HG03520 (cell line): Measurements from ENCODE around the gene ADARB2.
A peak's percentile ranks its signal among the peaks of the same experiment; 100 is the strongest.

Experiments used
- ATAC-seq: cut with Tn5 transposase; IDR thresholded peaks from one replicate; pipeline ENCODE4 v1.9.1; 2021; ENCODE audit warnings: mild to moderate bottlenecking, moderate library complexity; ENCODE audit not compliant: unreplicated experiment

Gene ADARB2

DNA sequence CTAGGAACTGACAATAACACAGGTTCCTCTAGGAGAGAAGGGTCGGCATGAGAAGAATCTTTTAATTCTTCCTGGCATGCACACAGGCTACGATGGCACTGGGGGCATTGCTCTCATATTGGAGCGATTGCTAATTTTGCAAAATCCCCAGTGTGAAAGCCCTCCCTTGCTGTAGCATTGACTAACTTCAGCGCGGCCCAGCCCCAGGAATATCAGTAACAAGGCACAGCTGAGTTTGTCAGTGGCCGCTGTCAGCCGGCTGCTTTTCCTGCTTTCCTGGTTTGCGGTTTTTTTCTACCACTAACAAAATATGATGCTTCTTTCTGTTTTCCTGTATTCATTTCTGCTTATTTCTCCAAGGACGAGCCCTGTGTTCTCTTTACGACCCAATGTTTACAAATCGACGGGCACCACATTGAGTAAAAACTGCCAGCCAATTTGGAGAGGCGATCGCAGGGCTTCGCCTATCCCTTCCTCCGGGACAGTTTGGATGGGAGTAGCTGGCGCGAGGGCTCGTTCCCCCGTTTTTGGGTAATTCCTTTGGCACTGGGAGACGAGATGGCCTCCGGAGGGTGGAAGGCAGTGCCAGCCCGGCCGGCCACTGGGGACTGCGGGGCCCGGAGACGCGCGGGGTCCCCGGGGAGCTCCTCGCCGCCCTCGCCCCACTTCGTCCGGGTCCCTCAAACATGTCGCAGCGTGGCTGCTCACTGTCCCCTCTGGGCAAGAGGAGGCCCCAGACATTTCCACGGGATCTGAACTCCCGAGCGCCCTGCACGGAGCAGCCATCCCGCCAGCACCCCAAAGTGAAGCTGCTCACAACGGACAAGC, 967 bp downstream of the ADARB2 start:
- no peak for ATAC-seq

DNA sequence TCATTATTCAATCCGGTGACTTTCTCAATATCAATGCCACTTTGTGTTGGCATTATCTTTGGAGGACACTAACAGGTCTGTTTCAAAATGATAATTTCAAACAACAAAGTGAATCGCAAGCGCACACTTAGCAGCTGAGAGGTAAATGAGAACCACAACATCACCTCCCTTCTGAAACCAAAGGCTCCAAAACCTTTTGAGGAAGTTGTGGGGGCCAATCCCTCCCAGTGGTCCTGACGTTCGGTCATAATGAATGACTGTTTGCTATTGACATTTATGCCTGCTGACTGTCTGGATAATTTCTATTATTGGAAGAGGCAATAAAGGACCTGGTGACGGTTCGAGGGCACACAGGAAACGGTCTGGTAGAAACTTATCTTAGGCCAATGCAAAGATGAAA, 1.8 kb downstream of the ADARB2 start:
- ATAC-seq: no peak

DNA sequence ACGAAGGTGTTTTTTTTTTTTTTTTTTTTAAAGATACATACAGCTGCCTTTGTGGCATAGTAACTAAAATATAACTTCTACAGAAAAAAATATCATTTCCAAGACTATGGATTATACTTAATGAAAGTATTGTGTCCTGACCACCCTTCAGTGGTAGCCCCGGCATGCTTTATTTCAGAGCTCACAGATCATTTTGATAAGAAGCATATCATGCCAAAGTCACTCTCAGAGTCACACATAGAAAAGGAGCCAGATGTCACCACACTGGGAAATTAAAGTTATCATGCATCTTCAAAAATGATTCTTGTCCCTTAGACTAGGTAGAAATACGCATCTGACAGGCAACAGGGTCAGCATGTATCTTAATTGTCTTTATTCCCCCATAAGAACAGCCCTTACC, 3.0 kb downstream of the ADARB2 start:
- ATAC-seq: no peak

DNA sequence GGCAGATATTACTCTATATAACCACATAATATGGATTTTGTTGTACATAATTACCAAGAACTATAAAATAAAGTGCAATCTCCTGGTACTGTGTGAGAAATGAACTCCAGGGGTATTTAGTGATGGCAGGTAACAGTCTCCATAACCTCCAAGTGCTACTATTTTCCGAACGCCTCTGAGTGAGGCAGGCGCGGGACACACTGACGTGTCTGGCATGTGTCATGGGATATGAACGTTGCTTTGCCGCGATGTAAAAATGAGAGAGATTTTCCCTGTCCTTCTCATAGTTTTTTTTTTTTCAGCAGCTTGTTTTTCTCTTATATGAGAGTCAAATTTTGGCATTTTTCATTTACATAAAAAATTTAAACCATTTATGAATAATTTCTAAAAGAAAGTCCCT, 3.6 kb downstream of the ADARB2 start:
- no peak for ATAC-seq

DNA sequence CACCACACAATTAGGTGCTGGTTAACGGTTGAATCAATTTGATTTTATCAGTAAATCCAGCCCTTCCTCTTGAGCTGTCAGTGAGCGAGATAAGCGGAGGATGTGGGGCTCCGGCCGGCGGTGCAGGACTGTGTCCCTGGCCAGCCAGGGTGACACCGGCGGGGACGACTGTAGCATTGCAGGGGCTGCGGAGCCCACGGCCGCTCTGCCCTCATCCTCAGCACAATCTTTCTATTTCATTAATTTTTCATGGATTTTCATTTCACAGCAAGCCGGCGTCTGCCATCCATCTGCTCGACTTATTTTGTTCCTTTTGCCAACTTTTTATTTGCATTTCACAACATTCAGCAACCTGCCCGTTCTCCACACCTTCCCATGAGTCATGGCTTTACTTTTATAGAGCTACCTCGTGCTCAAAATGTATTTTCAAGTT, 4.7 kb downstream of the ADARB2 start:
- no peak for ATAC-seq

DNA sequence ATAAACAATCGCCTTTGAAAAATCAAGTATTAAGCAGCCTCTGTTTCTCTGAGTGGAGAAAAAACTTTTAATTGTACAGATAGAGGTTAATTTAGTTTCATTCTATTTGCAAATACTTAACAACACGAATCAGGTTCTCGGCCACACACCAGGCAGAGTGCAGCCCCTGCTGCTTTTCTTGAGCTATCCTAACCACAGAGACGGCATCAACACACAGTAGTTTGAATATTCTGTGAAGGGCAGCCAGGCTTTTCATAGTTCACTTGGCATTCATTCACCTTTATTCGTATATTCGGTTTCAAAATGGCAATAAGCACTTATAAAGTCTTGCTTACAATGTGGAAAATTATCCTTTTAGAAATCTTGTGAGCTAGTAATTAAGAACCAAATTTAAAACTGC, 5.7 kb downstream of the ADARB2 start:
- ATAC-seq: no peak

DNA sequence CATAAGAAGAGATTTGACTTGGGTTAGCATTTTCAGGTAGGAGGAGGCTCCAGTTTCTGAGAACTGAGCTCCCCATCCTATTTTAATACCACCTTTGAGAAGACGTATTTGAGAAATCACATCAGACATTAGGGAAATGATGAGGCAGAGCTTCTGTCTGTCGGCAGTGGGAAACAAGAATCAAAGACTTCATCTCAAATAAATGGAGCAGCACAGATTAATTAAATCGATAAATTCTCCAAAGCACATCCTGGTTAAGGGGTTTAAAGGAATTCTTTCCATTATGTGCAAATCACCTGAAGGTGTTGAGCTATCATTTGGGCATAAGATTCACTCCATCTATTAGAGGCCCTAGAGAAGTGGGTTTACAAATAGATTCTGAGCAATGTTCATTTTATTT, 7.6 kb downstream of the ADARB2 start:
- no peak for ATAC-seq

DNA sequence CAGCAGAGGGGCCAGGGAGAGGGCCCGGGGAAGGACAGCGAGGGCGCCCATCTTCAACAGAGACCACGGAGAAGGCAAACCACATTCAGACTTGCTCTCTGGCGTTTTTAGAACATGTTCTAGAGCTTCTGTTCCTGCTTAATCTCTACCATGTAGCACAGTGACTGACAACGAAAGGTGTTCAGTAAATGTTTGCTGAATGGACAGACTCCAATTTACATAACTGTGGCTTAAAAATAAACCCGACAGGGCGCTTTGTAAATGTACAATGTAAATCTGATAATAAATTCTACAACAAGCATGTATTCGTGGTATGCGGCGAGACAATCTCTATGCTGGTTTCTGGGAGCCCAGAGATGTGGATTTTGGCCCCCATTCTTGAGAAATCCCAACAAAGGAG, 10.5 kb downstream of the ADARB2 start:
- no peak for ATAC-seq

DNA sequence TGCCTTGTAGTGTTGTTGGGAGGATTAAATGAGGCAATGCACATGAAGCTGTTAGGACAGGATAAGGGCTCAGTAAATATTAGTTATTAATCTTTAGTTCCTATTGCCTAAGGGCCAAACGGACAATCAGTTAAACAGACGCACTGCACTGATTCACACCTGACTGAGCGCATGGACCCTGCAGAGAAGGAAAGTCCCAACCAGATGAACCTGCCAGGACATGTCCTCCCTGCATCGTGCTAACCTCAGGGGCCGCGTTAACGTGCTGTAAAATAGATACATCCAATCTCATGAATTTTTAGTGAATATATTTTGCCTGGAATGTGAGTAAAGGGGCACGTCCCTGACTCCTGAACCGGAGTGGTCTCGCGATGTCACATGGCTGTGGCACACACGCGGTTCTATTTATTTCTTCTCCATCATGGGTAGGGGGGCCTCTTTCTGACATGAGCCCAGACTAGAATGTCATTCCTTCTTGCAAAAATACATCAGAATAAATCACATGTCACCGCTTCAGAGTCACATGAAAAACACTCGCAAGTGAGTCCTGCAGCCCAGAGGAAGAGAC, 12.3 kb downstream of the ADARB2 start:
- no peak for ATAC-seq

DNA sequence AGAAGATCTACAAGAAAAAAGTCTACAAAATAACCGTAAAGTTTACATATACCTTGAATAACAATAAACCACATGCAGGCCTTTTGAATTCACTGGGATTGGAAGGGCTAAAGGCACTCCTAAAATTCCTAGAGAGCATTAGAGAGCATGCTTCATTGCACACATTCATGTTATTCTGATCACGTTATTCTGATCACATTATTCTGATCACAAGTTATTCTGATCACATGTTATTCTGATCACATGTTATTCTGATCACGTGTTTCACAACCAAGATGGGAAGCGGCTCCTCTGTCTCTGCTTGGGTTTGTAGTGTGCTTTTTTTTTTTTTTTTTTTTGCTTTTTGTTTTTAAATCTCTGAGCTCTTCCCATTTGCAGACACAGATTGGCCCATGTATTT, 20.5 kb downstream of the ADARB2 start:
- no peak for ATAC-seq

DNA sequence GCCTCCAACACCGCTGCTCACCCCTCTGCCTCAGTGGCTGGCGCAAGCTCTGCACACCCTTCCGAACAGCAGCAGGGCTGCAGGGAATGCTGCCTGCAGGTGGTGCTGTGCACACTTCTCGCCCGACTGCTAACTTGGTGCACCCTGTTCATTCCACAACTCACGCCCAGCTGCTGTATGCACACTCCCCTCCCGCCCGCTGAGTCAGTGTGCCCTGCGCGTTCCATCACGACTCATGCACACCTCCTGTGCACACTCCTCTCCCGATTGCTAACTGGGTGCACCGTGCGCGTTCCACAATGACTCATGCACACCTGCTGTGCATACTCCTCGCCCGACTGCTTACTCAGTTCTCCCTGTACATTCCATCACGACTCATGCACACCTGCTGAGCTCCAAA, 21.5 kb downstream of the ADARB2 start:
- peak; percentile 82 for ATAC-seq

DNA sequence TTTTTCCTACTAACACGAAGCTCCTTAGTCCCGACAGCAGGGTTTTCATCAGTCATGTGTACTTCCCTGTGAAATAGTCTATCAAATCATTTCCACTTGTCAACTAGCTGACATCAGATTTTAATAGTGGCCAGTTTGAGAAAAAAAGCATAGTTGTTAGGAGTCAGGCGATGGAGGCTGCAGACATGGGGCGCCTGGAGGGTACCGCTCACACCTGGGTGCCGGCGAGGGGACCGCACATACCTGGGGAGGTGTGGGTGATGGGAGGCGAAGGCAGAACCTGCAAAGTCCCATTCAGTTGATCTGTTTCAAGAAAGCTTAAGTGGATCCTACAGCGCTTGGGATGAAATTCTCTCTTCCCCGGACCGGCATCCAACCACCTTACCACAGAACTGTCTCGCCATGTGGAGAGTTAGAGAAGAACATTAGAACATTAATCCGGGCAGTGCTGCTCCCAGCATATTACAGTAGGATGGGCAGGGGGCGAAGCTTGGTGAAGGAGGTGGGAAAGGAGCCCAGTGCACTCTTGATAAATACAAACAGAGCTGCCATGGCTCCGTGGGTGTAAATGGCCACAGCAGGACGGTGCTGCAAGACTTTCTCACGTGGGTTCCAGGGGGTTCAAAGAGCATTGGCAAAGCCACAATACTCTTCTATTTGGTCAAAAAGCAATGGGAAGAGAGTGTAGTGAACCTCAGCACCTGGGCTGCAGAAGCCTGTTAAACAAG, 24.2 kb downstream of the ADARB2 start:
- ATAC-seq: no peak

DNA sequence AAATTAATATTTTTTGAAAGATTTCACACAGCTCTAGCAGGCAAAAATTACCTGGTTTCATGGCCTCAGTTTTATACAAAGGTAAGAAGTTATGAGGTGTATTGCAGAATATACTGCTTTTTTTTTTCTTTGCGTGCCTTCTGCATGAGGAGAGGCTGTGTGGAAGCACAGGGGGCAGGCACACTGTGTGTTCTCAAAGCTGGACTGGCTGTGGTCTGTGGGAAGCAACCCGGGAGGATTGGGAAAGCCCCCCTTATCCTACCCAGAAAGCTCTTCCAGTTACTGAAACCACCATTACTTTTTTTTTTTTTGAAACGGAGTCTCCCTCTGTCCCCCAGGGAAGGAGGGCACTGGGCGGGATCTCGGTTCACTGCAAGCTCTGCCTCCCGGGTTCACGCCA, 25.0 kb downstream of the ADARB2 start:
- no peak for ATAC-seq

DNA sequence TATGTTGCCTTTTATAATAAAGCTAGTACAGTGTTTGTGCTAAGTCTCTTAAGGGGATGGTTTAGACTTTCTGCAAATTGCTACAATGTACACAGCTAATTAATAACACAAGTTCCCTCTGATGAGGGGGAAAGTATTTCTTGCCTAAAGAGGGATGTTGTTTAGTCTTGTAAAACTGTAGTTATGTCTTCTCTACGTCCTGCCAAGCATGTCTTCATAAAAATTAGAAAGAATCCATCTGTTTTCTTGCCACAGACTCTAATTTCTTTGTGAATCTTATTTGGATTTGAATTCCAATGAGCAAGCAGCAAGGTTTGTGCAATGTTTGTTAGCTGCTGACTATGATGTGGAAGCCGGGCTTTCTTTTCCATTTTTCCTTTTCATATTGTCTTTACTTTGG, 28.2 kb downstream of the ADARB2 start:
- no peak for ATAC-seq

DNA sequence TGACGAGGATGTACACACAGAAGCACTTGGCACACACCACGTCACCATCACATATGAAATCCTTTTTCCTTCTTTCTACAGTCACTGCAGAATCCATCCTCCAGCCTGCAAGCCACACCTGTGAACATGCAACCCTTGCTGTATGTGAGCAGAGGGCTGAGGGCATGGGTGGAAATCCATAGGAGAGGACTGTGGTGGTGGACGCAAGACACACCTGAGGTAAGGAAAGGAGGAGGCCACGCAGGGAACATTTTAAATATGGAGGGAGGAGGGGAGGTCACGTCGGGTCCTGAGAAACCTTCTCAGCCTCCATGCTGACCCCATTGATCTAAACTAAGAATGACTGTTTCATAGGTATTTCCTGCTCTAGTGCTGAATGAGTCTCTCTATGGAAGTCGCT, 28.6 kb downstream of the ADARB2 start:
- no peak for ATAC-seq

DNA sequence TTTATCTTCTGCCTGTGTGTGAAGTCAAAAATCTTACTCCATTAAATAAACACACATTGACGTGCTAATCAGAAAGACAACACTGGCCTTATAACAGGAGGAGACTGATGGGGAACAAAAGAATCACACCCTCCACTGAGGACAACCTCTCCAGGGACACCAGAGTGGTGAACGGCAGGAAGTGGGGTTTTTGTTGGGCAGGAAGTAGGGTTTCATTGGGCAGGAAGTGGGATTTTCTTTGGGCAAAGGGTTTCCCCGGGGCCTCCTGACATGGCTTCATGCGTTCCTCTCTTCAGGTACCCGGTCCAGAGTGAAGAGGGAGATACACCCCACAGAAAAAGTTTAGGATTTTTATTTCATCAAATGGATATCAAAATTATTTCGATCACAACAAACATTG, 30.6 kb downstream of the ADARB2 start:
- no peak for ATAC-seq

DNA sequence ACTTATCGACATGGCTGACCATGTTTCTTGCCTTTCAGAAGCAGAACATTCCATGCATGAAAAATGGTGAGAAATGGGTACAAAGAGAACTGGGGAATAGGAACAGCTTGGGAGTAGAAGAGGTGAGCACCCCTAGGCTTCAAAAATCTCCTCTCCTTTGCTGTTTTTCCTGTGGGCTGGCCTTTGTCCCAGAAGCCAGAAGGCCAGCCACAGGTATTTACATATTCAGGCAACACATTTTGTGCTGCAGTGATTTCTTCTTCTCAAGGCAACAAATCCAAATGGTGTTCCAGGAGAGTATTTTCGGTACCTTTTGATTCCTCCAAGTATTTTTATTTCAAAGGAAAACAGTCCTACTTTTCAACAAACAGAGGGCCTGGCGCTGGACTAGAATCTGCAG, 31.1 kb downstream of the ADARB2 start:
- no peak for ATAC-seq

DNA sequence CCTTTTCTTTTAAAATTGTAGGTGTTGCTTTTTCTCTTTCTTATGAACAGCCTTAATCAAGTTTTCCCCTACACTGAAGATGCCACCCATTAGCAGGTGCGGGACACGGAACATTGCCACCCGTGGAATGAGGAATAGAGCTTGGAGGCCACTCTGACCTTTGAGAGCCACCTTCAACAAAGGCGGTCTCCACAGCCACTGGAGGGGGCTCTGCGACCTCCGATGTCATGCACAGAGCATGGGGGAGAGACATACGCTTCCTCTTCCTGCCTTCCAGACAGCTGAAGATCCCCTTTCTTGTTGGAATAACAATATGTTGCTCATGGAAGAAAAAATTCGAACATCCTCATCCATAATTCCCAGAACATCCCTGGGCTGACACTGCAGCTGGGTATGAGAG, 39.1 kb downstream of the ADARB2 start:
- no peak for ATAC-seq

DNA sequence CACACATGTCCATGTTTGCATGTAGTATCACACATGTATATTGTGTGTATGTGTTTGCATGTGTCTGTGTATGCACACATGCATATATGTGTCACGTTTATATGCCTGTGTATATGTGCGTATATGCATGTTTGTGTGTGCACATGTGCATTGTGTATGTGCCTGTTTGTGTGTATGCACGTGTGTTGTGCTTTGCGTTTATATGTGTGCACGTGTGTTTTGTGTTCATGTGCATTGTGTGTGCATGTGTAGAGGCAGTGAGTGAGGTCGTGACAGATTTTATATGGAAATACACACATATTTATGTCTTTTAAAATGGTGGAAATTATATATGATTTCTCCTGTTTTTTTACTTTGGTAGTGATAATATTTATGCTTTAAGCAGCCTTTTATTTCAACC, 41.2 kb downstream of the ADARB2 start:
- ATAC-seq: no peak

DNA sequence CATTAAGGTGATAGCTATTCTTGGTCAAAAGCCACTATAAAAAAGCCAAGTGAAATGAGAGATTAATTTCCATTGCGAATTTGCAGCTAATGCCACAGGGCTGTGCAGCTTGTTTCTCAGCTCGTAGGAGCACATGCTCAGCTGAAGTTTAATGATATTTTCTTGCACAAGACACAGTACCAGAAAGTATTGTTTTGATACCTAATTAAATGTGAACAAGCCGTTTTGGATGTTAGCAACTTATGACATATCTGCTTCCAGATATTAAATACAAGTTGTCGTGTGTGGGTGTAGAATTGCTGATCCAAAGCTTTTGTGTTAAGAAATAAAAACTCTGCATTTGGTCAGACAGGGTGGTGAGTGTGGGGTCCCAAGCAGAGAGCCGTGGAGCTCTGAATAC, 47.2 kb downstream of the ADARB2 start:
- ATAC-seq: no peak

DNA sequence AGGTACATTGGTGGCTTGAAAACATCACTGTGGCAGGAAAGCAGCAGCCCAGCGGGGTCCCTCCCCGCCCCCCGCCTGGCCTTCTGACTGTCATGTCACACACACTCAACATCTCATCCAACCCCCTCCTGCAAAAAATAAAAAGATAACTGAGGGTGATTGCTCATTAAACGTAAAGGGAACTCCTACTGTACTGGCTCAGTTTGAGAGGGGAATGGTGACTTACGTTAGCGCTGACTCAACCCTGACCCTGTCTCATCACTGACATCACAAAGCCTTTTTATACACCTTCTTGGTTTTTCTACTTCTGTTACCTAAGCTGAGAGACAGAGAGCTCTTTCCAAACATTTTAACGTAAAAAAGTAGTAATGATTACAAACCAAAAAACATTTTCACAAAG, 48.8 kb downstream of the ADARB2 start:
- no peak for ATAC-seq

DNA sequence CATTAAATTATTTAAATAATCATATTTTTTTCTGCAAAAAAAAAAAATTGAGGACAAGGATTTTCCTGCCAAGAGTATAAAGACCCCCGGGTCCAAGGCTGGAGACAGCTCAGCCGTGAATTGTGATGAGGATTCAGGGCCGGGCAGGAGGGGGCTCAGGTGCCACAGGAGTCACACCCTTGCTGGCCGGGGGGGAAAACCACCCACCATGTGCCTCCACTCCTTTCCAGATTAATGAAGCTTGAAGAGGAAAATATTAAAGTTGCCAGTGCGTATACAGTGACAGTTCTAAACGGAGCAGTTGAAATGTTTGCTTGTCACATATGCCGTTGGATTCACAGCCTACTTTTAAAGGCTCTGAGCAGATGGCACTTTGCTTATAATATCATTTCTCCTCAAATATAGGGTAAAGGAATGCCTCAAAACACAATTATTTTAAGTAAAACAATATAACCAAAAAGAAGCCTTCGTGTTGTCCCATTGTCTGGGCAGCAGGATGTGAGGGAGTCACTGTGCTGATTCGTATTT, 49.6 kb downstream of the ADARB2 start:
- no peak for ATAC-seq
